Vagina (tissue), 2 donors: ENCODE data around the gene SAMHD1. TPM values are rescaled to one million over a fixed set of nuclear protein-coding genes. Genes with fewer than 3 reads are reported as not detected.

ENCODE experiments used
- DNase-seq, 2 donors: peaks; one replicate each; pipeline ENCODE4 v3.0.0-alpha.2; 2017; ENCODE audit errors: extremely low spot score in 2 of 2
- H3K27ac ChIP-seq: fragments of 200-600 bp; sonication (generic); one replicate; pipeline ENCODE4 v1.5.1; 2019
- H3K27me3 ChIP-seq: fragments of 200-600 bp; sonication (generic); one replicate; pipeline ENCODE4 v1.5.1; 2019
- H3K36me3 ChIP-seq, 2 donors: fragments of 200-600 bp; sonication (generic); one replicate each; pipeline ENCODE4 v1.5.1; 2017 to 2019
- H3K4me1 ChIP-seq: fragments of 200-600 bp; sonication (generic); one replicate; pipeline ENCODE4 v1.5.1; 2019
- H3K4me3 ChIP-seq, 2 donors: fragments of 200-600 bp; sonication (generic); 1 replicate in 1 of 2; 2 replicates in 1 of 2; pipeline ENCODE4 v1.5.1; 2016 to 2019
- H3K9me3 ChIP-seq: fragments of 200-600 bp; sonication (generic); one replicate; pipeline ENCODE4 v1.5.1; 2019
- POLR2A ChIP-seq, 2 donors: fragments of 450-650 bp; IDR thresholded peaks; one replicate each; pipeline ENCODE4 v1.6.1; 2017; ENCODE audit warnings: antibody characterized with exemption in 2 of 2, mild to moderate bottlenecking in 2 of 2, moderate library complexity in 2 of 2
- POLR2AphosphoS5 ChIP-seq, 2 donors: sonication (generic); formaldehyde crosslinking; IDR thresholded peaks; one replicate each; pipeline ENCODE4 v1.9.0; 2017; ENCODE audit warnings: antibody characterized with exemption in 2 of 2, mild to moderate bottlenecking in 2 of 2, low read depth in 1 of 2; ENCODE audit not compliant: insufficient read depth in 1 of 2
- intact Hi-C: fragments of 100-400 bp; cut with DNase I; formaldehyde crosslinking; loops from one replicate; pipeline ENCODE4 v1.15.1; 2023
- total RNA-seq: library from RNA; depleted of rRNA; stranded (reverse); fragments of >200 nt; gene quantifications from one replicate; pipeline ENCODE4 v1.2.3, GENCODE V29; 2016
- TF ChIP-seq, protein P1 (sequence below), 3 experiments: fragments of 450-650 bp in 2 of 3; fragments of 200-600 bp in 1 of 3; sonication (generic) in 1 of 3; IDR thresholded peaks; one replicate each; pipeline ENCODE4 v1.5.1; 2017 to 2019; ENCODE audit warnings: antibody characterized with exemption in 3 of 3, mild to moderate bottlenecking in 2 of 3, moderate library complexity in 2 of 3

Gene SAMHD1
- total RNA-seq, 1 donor from 2014 or later, result 142 TPM

DNA sequence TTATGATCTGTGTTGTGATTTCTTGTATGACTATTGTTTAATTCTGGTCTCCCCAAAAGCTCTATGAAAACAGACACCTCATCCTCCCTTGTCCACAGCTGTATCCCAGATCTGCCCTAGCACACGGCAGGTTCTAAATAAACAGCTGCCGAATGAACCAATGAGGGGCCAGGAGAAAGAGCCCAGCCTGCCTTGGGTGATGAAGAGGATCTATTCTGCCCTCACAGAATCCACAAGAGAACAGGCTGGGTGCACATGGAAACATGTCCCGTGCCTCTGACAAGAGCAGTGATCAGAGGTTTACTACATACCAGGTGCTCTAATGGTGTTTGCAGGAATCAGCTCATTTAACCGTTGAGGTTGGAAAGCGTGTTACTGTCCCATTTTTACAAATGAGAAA lies 91.2 kb downstream of the SAMHD1 start:
- no peaks in the 10 kb centered on the region for H3K9me3 ChIP-seq
- peaks cover 77% of the 10 kb centered on the region for H3K4me1 ChIP-seq
- TF ChIP-seq POLR2A (IDR thresholded peaks at IDR 0.05) (no peak), POLR2AphosphoS5 (IDR thresholded peaks at IDR 0.05; ENCODE audit: insufficient read depth in 1 of 2, low read depth in 1 of 2) (no peak)
- TF ChIP-seq, protein P1, sequence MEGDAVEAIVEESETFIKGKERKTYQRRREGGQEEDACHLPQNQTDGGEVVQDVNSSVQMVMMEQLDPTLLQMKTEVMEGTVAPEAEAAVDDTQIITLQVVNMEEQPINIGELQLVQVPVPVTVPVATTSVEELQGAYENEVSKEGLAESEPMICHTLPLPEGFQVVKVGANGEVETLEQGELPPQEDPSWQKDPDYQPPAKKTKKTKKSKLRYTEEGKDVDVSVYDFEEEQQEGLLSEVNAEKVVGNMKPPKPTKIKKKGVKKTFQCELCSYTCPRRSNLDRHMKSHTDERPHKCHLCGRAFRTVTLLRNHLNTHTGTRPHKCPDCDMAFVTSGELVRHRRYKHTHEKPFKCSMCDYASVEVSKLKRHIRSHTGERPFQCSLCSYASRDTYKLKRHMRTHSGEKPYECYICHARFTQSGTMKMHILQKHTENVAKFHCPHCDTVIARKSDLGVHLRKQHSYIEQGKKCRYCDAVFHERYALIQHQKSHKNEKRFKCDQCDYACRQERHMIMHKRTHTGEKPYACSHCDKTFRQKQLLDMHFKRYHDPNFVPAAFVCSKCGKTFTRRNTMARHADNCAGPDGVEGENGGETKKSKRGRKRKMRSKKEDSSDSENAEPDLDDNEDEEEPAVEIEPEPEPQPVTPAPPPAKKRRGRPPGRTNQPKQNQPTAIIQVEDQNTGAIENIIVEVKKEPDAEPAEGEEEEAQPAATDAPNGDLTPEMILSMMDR (IDR thresholded peaks at IDR 0.05), result no peak
- DNase-seq, result peak in 1 of 2 donors; percentile 70
- no peaks in the 10 kb centered on the region for H3K36me3 ChIP-seq
- H3K4me3 ChIP-seq, result no peak overlapping the region
- intact Hi-C loops, result loop anchor here (5.0 to 10.0 kb wide), 3 partner anchors 46 to 286 kb away; partner anchors contain the start of genes DSN1 and TGIF2
- H3K27ac ChIP-seq, result peak overlapping the region; percentile 97
- no peaks in the 10 kb centered on the region for H3K27me3 ChIP-seq

DNA sequence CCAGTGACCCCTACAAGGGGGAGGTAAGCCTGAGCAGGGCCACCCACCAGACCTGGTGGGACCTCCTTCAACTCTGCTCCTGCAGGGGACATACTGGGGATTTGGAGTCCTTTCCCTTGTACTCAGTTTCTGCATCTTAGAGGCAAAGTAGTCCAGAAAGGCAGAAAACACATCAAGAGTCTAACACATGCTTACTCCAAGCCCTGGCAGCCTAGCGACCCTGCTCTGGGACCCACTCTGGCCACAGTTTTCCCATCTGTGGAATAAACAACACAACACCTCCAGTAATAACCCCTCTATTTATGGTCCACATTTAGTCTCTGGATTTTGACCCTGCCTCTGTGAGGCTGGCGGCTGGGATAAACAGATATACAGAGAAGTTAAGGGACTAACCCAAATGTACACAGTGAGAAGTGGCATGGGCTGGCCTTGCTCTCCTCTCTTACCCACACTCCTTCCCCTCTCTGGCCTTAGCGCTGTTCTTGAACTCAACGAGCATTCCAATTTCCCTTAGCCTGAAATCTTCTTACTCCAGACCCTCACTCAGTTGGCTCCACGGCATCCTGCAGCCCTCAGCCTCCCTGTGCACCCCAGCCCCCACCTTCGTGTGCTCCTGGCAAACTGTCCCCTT lies 91.7 kb downstream of the SAMHD1 start:
- Histone ChIP-seq H3K36me3 (no peaks in the 10 kb centered on the region), H3K9me3 (no peaks in the 10 kb centered on the region), H3K27ac (peak overlapping the region; percentile 97), H3K4me3 (no peak overlapping the region), H3K27me3 (no peaks in the 10 kb centered on the region), H3K4me1 (peaks cover 77% of the 10 kb centered on the region)
- intact Hi-C loops, result loop anchor here (5.0 to 10.0 kb wide), 3 partner anchors 45 to 285 kb away; partner anchors contain the start of genes DSN1 and TGIF2
- DNase-seq, result no peak
- TF ChIP-seq POLR2AphosphoS5 (IDR thresholded peaks at IDR 0.05; ENCODE audit: insufficient read depth in 1 of 2, low read depth in 1 of 2) (no peak), POLR2A (IDR thresholded peaks at IDR 0.05) (no peak)
- TF ChIP-seq, protein P1 (IDR thresholded peaks at IDR 0.05), result no peak

DNA sequence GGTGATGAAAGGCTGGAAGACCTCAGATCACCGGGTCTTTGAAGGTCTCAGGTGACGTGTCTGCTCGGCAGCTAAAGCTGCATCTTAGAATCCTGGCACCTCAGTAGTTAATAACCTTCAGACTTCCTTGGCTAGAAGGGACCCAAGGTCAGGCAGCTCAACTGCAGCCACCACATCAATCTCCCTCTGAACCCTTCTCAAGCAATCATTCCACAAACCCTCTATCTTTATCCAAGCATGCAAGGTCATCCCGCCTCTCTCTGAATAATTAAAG lies 92.3 kb downstream of the SAMHD1 start:
- Histone ChIP-seq H3K4me1 (peaks cover 77% of the 10 kb centered on the region), H3K27me3 (no peaks in the 10 kb centered on the region), H3K9me3 (no peaks in the 10 kb centered on the region), H3K36me3 (no peaks in the 10 kb centered on the region), H3K4me3 (no peak overlapping the region), H3K27ac (no peak overlapping the region)
- TF ChIP-seq, protein P1 (IDR thresholded peaks at IDR 0.05), result no peak
- no peak for TF ChIP-seq POLR2AphosphoS5 (IDR thresholded peaks at IDR 0.05; ENCODE audit: insufficient read depth in 1 of 2, low read depth in 1 of 2)
- no peak for TF ChIP-seq POLR2A (IDR thresholded peaks at IDR 0.05)
- DNase-seq, result no peak
- intact Hi-C loops, result no loop called here

DNA sequence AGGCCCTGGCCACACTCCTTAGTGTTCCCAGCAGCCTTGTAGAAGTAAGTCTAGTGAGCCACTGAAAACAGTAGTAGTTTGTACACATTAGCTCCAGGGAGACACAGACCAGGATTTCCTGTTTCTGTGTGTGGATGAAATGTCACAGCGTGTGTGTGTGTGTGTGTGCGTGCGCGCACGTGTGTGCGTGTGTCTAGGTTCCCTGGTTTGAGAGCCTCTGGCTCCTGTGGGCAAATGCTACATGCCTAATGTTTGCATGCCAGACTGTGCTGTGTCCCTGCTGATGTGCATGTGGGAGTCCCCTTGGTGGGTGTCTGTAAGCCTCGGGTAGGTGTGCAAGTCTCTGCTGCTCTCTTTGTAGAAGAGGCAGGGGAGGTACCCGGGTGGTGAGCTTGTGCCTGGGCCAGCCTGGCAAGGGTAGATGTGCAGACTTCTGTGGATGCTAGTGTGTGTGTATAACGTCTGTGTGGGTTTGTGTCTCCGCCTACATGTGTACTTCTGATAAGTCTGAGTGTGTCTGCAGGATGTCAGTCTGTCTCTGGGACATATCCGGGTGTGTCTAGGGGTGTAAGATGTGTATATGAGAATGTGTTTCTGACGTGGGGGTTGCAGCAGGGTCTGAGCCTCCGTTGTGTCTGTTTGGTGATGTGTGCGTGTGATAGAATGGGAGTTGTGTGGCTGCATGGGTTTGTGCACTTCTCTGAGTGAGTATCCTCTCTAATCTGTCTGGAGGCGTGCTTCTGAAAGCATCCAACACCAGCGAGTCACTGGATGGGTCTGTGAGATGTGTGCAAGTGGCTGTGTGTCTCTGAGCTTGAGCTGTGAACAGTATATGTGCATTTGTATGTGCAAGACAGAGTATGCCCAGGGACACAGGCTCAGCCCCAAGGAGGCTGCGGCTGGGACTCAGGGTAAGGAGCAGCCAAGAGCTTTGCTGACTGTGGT lies 94.5 kb downstream of the SAMHD1 start:
- Histone ChIP-seq H3K4me3 (no peak overlapping the region), H3K27ac (peak overlapping the region; percentile 79), H3K27me3 (no peaks in the 10 kb centered on the region), H3K4me1 (peaks cover 95% of the 10 kb centered on the region), H3K36me3 (no peaks in the 10 kb centered on the region), H3K9me3 (no peaks in the 10 kb centered on the region)
- intact Hi-C loops, result no loop called here
- DNase-seq, result no peak
- no peak for TF ChIP-seq POLR2A (IDR thresholded peaks at IDR 0.05)
- TF ChIP-seq, protein P1 (IDR thresholded peaks at IDR 0.05), result no peak
- no peak for TF ChIP-seq POLR2AphosphoS5 (IDR thresholded peaks at IDR 0.05; ENCODE audit: insufficient read depth in 1 of 2, low read depth in 1 of 2)
